WTC11 (cell line): ENCODE results near the gene FAHD2A.
"Not testable (repeated sequence)": the region's sequence is repeated elsewhere in the genome, so short reads cannot be mapped to it uniquely, and the experiment has no call there.

Experiments used
- ATF3 ChIP-seq: sonication (generic); formaldehyde crosslinking; conservative IDR thresholded peaks from 2 replicates; pipeline ENCODE4 v1.8.1; 2022; ENCODE audit warnings: mild to moderate bottlenecking, missing genetic modification reagents
- CREM ChIP-seq: sonication (generic); formaldehyde crosslinking; IDR thresholded peaks from 2 replicates; pipeline ENCODE4 v1.8.1; 2022; ENCODE audit warnings: mild to moderate bottlenecking, missing genetic modification reagents, moderate library complexity
- CTCF ChIP-seq: fragments of 200-600 bp; IDR thresholded peaks from 2 replicates; pipeline ENCODE4 v1.8.0; 2022; ENCODE audit warnings: antibody characterized with exemption
- ELF4 ChIP-seq: sonication (generic); formaldehyde crosslinking; IDR thresholded peaks from 2 replicates; pipeline ENCODE4 v1.8.1; 2022; ENCODE audit warnings: low read depth, mild to moderate bottlenecking, moderate library complexity, missing genetic modification reagents
- ETV6 ChIP-seq: sonication (generic); formaldehyde crosslinking; IDR thresholded peaks from 2 replicates; pipeline ENCODE4 v1.8.1; 2022; ENCODE audit warnings: mild to moderate bottlenecking, missing genetic modification reagents
- FOXP1 ChIP-seq: sonication (generic); formaldehyde crosslinking; IDR thresholded peaks from 2 replicates; pipeline ENCODE4 v1.8.0; 2022; ENCODE audit warnings: missing genetic modification reagents, mild to moderate bottlenecking, moderate library complexity, borderline replicate concordance
- HMGXB4 ChIP-seq: sonication (generic); formaldehyde crosslinking; IDR thresholded peaks from 2 replicates; pipeline ENCODE4 v1.8.1; 2023; ENCODE audit warnings: mild to moderate bottlenecking, moderate library complexity, missing genetic modification reagents
- JUN ChIP-seq: sonication (generic); formaldehyde crosslinking; IDR thresholded peaks from 2 replicates; pipeline ENCODE4 v1.8.0; 2023; ENCODE audit warnings: mild to moderate bottlenecking, missing genetic modification reagents
- TEAD4 ChIP-seq: sonication (generic); formaldehyde crosslinking; IDR thresholded peaks from 2 replicates; pipeline ENCODE4 v1.8.0; 2022; ENCODE audit warnings: mild to moderate bottlenecking, missing genetic modification reagents
- USF2 ChIP-seq: sonication (generic); formaldehyde crosslinking; IDR thresholded peaks from 2 replicates; pipeline ENCODE4 v1.8.1; 2023; ENCODE audit warnings: mild to moderate bottlenecking, missing genetic modification reagents, moderate library complexity
- ZNF416 ChIP-seq: fragments of 250-450 bp; sonication (Bioruptor Pico); IDR thresholded peaks from 2 replicates; pipeline ENCODE4 v1.9.0; 2021; ENCODE audit warnings: mild to moderate bottlenecking, inconsistent platforms
- ZSCAN18 ChIP-seq: fragments of 250-450 bp; sonication (Bioruptor Pico); IDR thresholded peaks from 2 replicates; pipeline ENCODE4 v2.1.2; 2022; ENCODE audit warnings: mild to moderate bottlenecking, moderate library complexity

- not testable (repeated sequence) for TF ChIP-seq TEAD4 (CRISPR knock-in tag); ATF3 (CRISPR knock-in tag); CTCF; CREM; ETV6; USF2 (CRISPR knock-in tag); ZNF416 (CRISPR knock-in tag); HMGXB4; FOXP1 (CRISPR knock-in tag); ELF4; ZSCAN18 (CRISPR knock-in tag); JUN (CRISPR knock-in tag)
These were observed 755 bp downstream of the FAHD2A start for GRCh38 chr2:95403204-95403721.
